ENCODE data around the gene ZNF439. TPM values are rescaled to one million over a fixed set of nuclear protein-coding genes. Genes with fewer than 3 reads are reported as not detected.
A peak's percentile ranks its signal among the peaks of the same experiment; 100 is the strongest.

Gene ZNF439
- total RNA-seq, 1 experiment from 2014 or later = 3.3 TPM

- H2AFZ ChIP-seq (ENCODE audit: low read length) = no peak overlapping the region
- H3K27ac Mint-ChIP-seq = no peak overlapping the region
- no peak overlapping the region for H4K5ac ChIP-seq (ENCODE audit: insufficient read length, low read depth, low read length)
- H3K23me2 ChIP-seq (ENCODE audit: insufficient read length, low read depth, low read length, poor library complexity, severe bottlenecking) = no peaks in the 10 kb centered on the region
- TF ChIP-seq, protein P1, sequence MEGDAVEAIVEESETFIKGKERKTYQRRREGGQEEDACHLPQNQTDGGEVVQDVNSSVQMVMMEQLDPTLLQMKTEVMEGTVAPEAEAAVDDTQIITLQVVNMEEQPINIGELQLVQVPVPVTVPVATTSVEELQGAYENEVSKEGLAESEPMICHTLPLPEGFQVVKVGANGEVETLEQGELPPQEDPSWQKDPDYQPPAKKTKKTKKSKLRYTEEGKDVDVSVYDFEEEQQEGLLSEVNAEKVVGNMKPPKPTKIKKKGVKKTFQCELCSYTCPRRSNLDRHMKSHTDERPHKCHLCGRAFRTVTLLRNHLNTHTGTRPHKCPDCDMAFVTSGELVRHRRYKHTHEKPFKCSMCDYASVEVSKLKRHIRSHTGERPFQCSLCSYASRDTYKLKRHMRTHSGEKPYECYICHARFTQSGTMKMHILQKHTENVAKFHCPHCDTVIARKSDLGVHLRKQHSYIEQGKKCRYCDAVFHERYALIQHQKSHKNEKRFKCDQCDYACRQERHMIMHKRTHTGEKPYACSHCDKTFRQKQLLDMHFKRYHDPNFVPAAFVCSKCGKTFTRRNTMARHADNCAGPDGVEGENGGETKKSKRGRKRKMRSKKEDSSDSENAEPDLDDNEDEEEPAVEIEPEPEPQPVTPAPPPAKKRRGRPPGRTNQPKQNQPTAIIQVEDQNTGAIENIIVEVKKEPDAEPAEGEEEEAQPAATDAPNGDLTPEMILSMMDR (conservative IDR thresholded peaks at IDR 0.05) = peak; percentile 87
- H3K79me2 ChIP-seq (ENCODE audit: insufficient read depth, low read length) = no peaks in the 10 kb centered on the region
- H4K91ac ChIP-seq (ENCODE audit: insufficient read length, low read depth, low read length) = no peak overlapping the region
- no peaks in the 10 kb centered on the region for H4K20me1 ChIP-seq (ENCODE audit: control insufficient read depth, insufficient read depth, insufficient read length)
- no peak overlapping the region for H3K4me3 Mint-ChIP-seq
- no peak overlapping the region for H3K14ac ChIP-seq (ENCODE audit: insufficient read depth, low read length)
- no peak overlapping the region for H2BK5ac ChIP-seq (ENCODE audit: insufficient read length, low read length)
- no peak overlapping the region for H2BK12ac ChIP-seq (ENCODE audit: insufficient read length, low read depth, low read length)
- peaks cover 1 to 9% (median 5%) of the 10 kb centered on the region in 3 experiments; a peak in 6 of 7 replicates for H3K36me3 Mint-ChIP-seq (ENCODE audit: insufficient read depth in 1 of 3, low read depth in 3 of 3)
- H3K4me1 Mint-ChIP-seq = peaks cover 0 to 6% of the 10 kb centered on the region in 2 experiments; a peak in 1 of 4 replicates
- no peaks in the 10 kb centered on the region for H3K79me1 ChIP-seq (ENCODE audit: insufficient read depth, low read depth, low read length, poor library complexity, severe bottlenecking)
- H3K9me3 Mint-ChIP-seq = peaks cover 13 to 37% of the 10 kb centered on the region in 2 experiments
- H3K23ac ChIP-seq (ENCODE audit: insufficient read length, low read depth, low read length) = no peak overlapping the region
- WGBS (ENCODE audit: extremely low coverage, insufficient read length, low lambda C conversion rate) = no CpG with 5 or more reads among the region's 10 CpGs
- H3K27ac ChIP-seq (ENCODE audit: insufficient read length, low read depth, low read length) = no peak overlapping the region
- no peak overlapping the region for H2BK15ac ChIP-seq (ENCODE audit: low read depth, low read length)
- H3K4me2 ChIP-seq (ENCODE audit: insufficient read depth, insufficient read length, low read length) = no peak overlapping the region
- peaks cover 7% of the 10 kb centered on the region for H3K9me3 ChIP-seq (ENCODE audit: control insufficient read depth, low read depth, low read length)
- H2BK20ac ChIP-seq (ENCODE audit: low read depth, low read length, poor library complexity, severe bottlenecking) = no peak overlapping the region
- H2BK120ac ChIP-seq (ENCODE audit: low read depth, low read length, poor library complexity, severe bottlenecking) = no peak overlapping the region
- no peaks in the 10 kb centered on the region for H3K27me3 ChIP-seq (ENCODE audit: insufficient read depth, low read length)
- H2AK5ac ChIP-seq (ENCODE audit: insufficient read length, low read length) = no peak overlapping the region
- H3K9ac ChIP-seq (ENCODE audit: extremely low read depth, insufficient read length, low read length) = no peak overlapping the region
- no peak overlapping the region for H3T11ph ChIP-seq (ENCODE audit: low read length)
- peak; percentile 77 for DNase-seq
- H3K27me3 Mint-ChIP-seq (ENCODE audit: low read depth) = peaks cover 16% of the 10 kb centered on the region
- no peaks in the 10 kb centered on the region for H3K4me1 ChIP-seq (ENCODE audit: insufficient read depth, low read length)
- no peak overlapping the region for H3K4ac ChIP-seq (ENCODE audit: low read depth, low read length)
- H3K56ac ChIP-seq (ENCODE audit: insufficient read length, low read depth, low read length) = no peak overlapping the region
- H4K8ac ChIP-seq (replicated peaks; ENCODE audit: insufficient read length, low read depth, low read length) = no peak overlapping the region
- H3K18ac ChIP-seq (ENCODE audit: insufficient read length, low read depth, low read length) = no peak overlapping the region
Measured at GRCh38 chr19:11881151-11881800, 32.8 kb downstream of the ZNF439 start.
